PC-9 (cell line): ENCODE results near the gene SCT. TPM values are rescaled to one million over a fixed set of nuclear protein-coding genes. Genes with fewer than 3 reads are reported as not detected.

Source experiments
- BruUV-seq: library from RNA; stranded (reverse); fragments of 400-500 nt; replicated peaks from 2 replicates; lab custom pipeline; 2021; lab: Mats Ljungman, UMichigan
- CTCF ChIA-PET: fragments of 300-600 bp; sonication (Branson Sonifier 250); formaldehyde crosslinking; loops from one replicate; lab custom pipeline; 2022; ENCODE audit warnings: antibody characterized with exemption; lab: Charles Lee
- POLR2A ChIA-PET: fragments of 300-600 bp; sonication (Branson Sonifier 250); formaldehyde crosslinking; loops from one replicate; lab custom pipeline; 2022; ENCODE audit warnings: antibody characterized with exemption; ENCODE audit not compliant: unreplicated experiment; lab: Charles Lee
- DNase-seq, 2 experiments: peaks; one replicate each; pipeline versions ENCODE4 v3.0.0 to v3.0.0-alpha.2; 2015 to 2022; ENCODE audit warnings: mixed read lengths in 1 of 2
- H2AFZ ChIP-seq: fragments of 200-600 bp; sonication (generic); 2 replicates; pipeline ENCODE4 v1.8.1; 2017; ENCODE audit warnings: antibody characterized with exemption
- H3F3A ChIP-seq: fragments of 200-600 bp; sonication (generic); 2 replicates; pipeline ENCODE4 v1.8.1; 2017; ENCODE audit warnings: antibody characterized with exemption, mild to moderate bottlenecking, low read depth; ENCODE audit not compliant: insufficient read depth
- H3K27ac ChIP-seq: fragments of 200-600 bp; sonication (generic); 2 replicates; pipeline ENCODE4 v1.6.1; 2016; ENCODE audit warnings: mixed run types
- H3K27me3 ChIP-seq: fragments of 200-600 bp; sonication (generic); 2 replicates; pipeline ENCODE4 v1.6.1; 2016; ENCODE audit warnings: low read depth, mixed run types; ENCODE audit not compliant: insufficient read depth
- H3K36me3 ChIP-seq: fragments of 200-600 bp; sonication (generic); 2 replicates; pipeline ENCODE4 v1.6.1; 2016; ENCODE audit warnings: low read depth, mixed run types
- H3K4me1 ChIP-seq: fragments of 200-600 bp; sonication (generic); replicated peaks from 2 replicates; pipeline ENCODE4 v1.6.1; 2016; ENCODE audit warnings: mixed run types; ENCODE audit not compliant: insufficient read depth
- H3K4me2 ChIP-seq: fragments of 200-600 bp; sonication (generic); 2 replicates; pipeline ENCODE4 v1.6.1; 2017; ENCODE audit warnings: mixed run types
- H3K4me3 ChIP-seq: fragments of 200-600 bp; sonication (generic); 2 replicates; pipeline ENCODE4 v1.6.1; 2016; ENCODE audit warnings: mixed run types
- H3K79me2 ChIP-seq: fragments of 200-600 bp; sonication (generic); 2 replicates; pipeline ENCODE4 v1.6.1; 2017; ENCODE audit warnings: low read depth, mixed run types
- H3K9me2 ChIP-seq: fragments of 200-600 bp; sonication (generic); 2 replicates; pipeline ENCODE4 v1.8.1; 2017; ENCODE audit warnings: mild to moderate bottlenecking; ENCODE audit not compliant: insufficient read depth
- H3K9me3 ChIP-seq: fragments of 200-600 bp; sonication (generic); 2 replicates; pipeline ENCODE4 v1.8.1; 2016; ENCODE audit warnings: low read depth; ENCODE audit not compliant: insufficient read depth
- H4K20me1 ChIP-seq: fragments of 200-600 bp; sonication (generic); 2 replicates; pipeline ENCODE4 v1.8.1; 2017; ENCODE audit not compliant: insufficient read depth
- CTCF ChIP-seq: fragments of 200-600 bp; sonication (generic); conservative IDR thresholded peaks from 2 replicates; pipeline ENCODE4 v1.6.1; 2017; ENCODE audit warnings: mixed run types, antibody characterized with exemption, mild to moderate bottlenecking, moderate library complexity
- EZH2 ChIP-seq: fragments of 200-600 bp; sonication (generic); IDR thresholded peaks from 2 replicates; pipeline ENCODE4 v1.8.0; 2017; ENCODE audit warnings: antibody characterized with exemption, low read depth
- intact Hi-C: fragments of 100-400 bp; cut with micrococcal nuclease; formaldehyde crosslinking; loops from one replicate; pipeline ENCODE4 v1.10.0; 2022; ENCODE audit not compliant: unreplicated experiment
- total RNA-seq: library from RNA; stranded (reverse); gene quantifications from 2 replicates; pipeline ENCODE4 v1.2.3, GENCODE V29; 2021

Gene SCT
- total RNA-seq, 1 experiment from 2014 or later: not detected

DNA sequence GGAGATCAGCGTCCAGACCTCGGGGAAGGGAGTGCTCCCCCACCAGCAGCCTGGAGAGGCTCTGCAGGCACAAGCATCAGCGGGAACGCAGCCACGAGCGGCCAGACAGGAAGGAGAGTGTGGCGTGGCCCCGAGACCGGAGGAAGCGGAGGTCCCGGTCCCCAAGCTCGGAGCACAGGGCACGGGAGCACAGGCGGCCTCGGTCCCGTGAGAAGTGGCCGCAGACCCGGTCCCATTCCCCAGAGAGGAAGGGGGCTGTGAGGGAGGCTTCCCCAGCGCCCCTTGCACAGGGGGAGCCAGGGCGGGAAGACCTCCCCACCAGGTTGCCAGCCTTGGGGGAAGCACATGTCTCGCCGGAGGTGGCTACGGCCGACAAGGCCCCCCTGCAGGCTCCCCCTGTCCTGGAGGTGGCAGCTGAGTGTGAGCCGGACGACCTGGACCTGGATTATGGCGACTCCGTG is 18.2 kb downstream of the SCT start:
- H3K36me3 ChIP-seq: no peaks in the 10 kb centered on the region
- no TSS peak for BruUV-seq
- CTCF ChIA-PET: no interaction called here

DNA sequence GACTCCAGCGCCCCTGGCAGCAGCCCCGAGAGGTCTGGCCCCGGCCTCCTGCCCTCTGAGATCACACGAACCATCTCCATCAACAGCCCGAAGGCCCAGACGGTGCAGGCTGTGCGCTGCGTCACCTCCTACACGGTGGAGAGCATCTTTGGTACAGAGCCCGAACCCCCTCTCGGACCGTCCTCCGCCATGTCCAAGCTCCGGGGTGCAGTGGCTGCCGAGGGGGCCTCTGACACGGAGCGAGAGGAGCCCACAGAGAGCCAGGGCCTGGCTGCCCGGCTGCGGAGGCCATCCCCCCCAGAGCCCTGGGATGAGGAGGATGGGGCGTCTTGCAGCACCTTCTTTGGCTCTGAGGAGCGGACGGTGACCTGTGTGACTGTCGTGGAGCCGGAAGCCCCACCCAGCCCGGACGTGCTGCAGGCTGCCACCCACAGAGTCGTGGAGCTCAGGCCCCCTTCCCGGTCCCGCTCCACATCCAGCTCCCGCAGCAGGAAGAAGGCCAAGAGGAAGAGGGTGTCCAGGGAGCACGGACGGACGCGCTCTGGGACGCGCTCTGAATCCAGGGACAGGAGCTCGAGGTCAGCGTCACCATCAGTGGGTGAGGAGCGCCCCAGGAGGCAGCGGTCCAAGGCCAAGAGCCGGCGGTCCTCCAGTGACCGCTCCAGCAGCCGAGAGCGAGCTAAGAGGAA is 18.9 kb downstream of the SCT start:
- Histone ChIP-seq H3K9me3 (no peaks in the 10 kb centered on the region), H3K36me3 (no peaks in the 10 kb centered on the region), H3F3A (peaks cover 9% of the 10 kb centered on the region), H3K4me3 (no peak overlapping the region), H2AFZ (no peak overlapping the region), H3K4me2 (no peak overlapping the region), H3K27me3 (no peaks in the 10 kb centered on the region), H3K79me2 (no peaks in the 10 kb centered on the region), H4K20me1 (peaks cover 6% of the 10 kb centered on the region), H3K27ac (no peak overlapping the region), H3K4me1 (no peaks in the 10 kb centered on the region), H3K9me2 (no peaks in the 10 kb centered on the region)
- TF ChIP-seq EZH2 (no peak), CTCF (no peak)
- BruUV-seq: no TSS peak
- intact Hi-C loops: no loop called here
- no peak for DNase-seq
- ChIA-PET CTCF (no interaction called here), POLR2A (no interaction called here)

More for the DNA sequence above, 18.2 kb downstream of the SCT start:
- H3K9me3 ChIP-seq: no peaks in the 10 kb centered on the region
- H2AFZ ChIP-seq: no peak overlapping the region
- H3K27ac ChIP-seq: no peak overlapping the region
- no peak overlapping the region for H3K4me3 ChIP-seq
- H3K79me2 ChIP-seq: no peaks in the 10 kb centered on the region
- DNase-seq: no peak
- H3K4me2 ChIP-seq: no peak overlapping the region
- no peaks in the 10 kb centered on the region for H3K4me1 ChIP-seq
- H3K27me3 ChIP-seq: no peaks in the 10 kb centered on the region
- peaks cover 7% of the 10 kb centered on the region for H4K20me1 ChIP-seq
- intact Hi-C loops: no loop called here
- H3K9me2 ChIP-seq: no peaks in the 10 kb centered on the region
- H3F3A ChIP-seq: peaks cover 9% of the 10 kb centered on the region
- no peak for TF ChIP-seq CTCF
- TF ChIP-seq EZH2: no peak
- POLR2A ChIA-PET: no interaction called here

- ChIA-PET POLR2A (no interaction called here), CTCF (no interaction called here)
- intact Hi-C loops: no loop called here
- DNase-seq: no peak
- no peaks in the 10 kb centered on the region for H4K20me1 ChIP-seq
- H3K4me1 ChIP-seq: no peaks in the 10 kb centered on the region
- H3K27me3 ChIP-seq: no peaks in the 10 kb centered on the region
- no TSS peak for BruUV-seq
- no peaks in the 10 kb centered on the region for H3K36me3 ChIP-seq
- no peak overlapping the region for H3K4me3 ChIP-seq
- no peak overlapping the region for H2AFZ ChIP-seq
- no peak for TF ChIP-seq CTCF
- no peak for TF ChIP-seq EZH2
- H3K27ac ChIP-seq: no peak overlapping the region
- H3K9me2 ChIP-seq: no peaks in the 10 kb centered on the region
- peaks cover 7% of the 10 kb centered on the region for H3F3A ChIP-seq
- H3K79me2 ChIP-seq: no peaks in the 10 kb centered on the region
- H3K9me3 ChIP-seq: no peaks in the 10 kb centered on the region
- H3K4me2 ChIP-seq: no peak overlapping the region
These were observed 19.8 kb downstream of the SCT start for GRCh38 chr11:607020-607780.
